Cardiac muscle cell (in vitro differentiated cells and primary cell): Measurements from ENCODE around the gene TSHR. TPM values are rescaled to one million over a fixed set of nuclear protein-coding genes. Genes with fewer than 3 reads are reported as not detected.

Experiments
- DNase-seq, 2 donors: peaks; one replicate each; pipeline versions ENCODE4 v3.0.0 to v3.0.0-alpha.2; 2010 to 2017; ENCODE audit warnings: low read depth in 1 of 2, low spot score in 1 of 2
- H3K27ac ChIP-seq: fragments of 200-600 bp; sonication (generic); 2 replicates; pipeline ENCODE4 v1.5.1; 2016
- H3K27me3 ChIP-seq: fragments of 200-600 bp; sonication (generic); 2 replicates; pipeline ENCODE4 v1.6.0; 2016; ENCODE audit warnings: control low read depth
- H3K36me3 ChIP-seq: fragments of 200-600 bp; sonication (generic); 2 replicates; pipeline ENCODE4 v1.5.1; 2016; ENCODE audit warnings: control low read depth
- H3K4me1 ChIP-seq: fragments of 200-600 bp; sonication (generic); 2 replicates; pipeline ENCODE4 v1.8.1; 2017; ENCODE audit warnings: low read depth, mild to moderate bottlenecking, mixed run types
- H3K4me3 ChIP-seq: fragments of 200-600 bp; sonication (generic); 2 replicates; pipeline ENCODE4 v1.5.1; 2016; ENCODE audit warnings: mild to moderate bottlenecking
- H3K9me3 ChIP-seq: fragments of 200-600 bp; sonication (generic); 2 replicates; pipeline ENCODE4 v1.5.1; 2017; ENCODE audit warnings: low read depth, mild to moderate bottlenecking, control low read depth
- CTCF ChIP-seq: IDR thresholded peaks from 2 replicates; pipeline ENCODE4 v1.5.1; 2012; ENCODE audit warnings: low read depth, mild to moderate bottlenecking, low read length
- polyA plus RNA-seq: library from polyadenylated mRNA; unstranded; fragments of >200 nt; fragmentation: Nextera tagmentation; extraction: Ambion mirVana; gene quantifications from 2 replicates; pipeline ENCODE4 v1.2.1, GENCODE V29; 2016
- total RNA-seq: library from RNA; depleted of rRNA; stranded (reverse); fragments of >200 nt; gene quantifications from 2 replicates; pipeline ENCODE4 v1.2.3, GENCODE V29; 2016

TSHR gene
- total and polyA plus RNA-seq, 2 experiments from 2014 or later = 0.38 to 1.2 TPM

DNA sequence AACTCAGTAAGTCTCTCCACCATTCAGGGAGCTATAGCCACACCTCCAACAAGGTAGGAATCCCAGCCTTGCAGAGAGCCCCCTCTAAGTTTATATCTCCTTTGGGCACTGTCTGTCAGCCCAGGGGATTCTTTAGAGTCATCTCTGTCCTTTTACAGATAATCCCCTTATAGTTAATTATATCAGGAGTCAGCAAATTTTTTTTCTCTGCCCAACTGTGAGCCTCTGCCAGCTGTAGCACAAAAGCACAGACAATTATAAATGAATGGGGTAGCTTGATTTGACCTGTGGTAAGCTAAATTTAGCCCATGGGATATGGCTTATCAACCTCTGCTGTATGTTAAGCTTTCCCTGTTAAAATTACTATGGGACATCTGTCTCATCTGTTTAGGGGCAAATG is 22.1 kb upstream of the TSHR start:
- no peak overlapping the region for H3K4me3 ChIP-seq
- H3K36me3 ChIP-seq = no peaks in the 10 kb centered on the region
- peak overlapping the region; percentile 73 for H3K27ac ChIP-seq
- peaks cover 30% of the 10 kb centered on the region for H3K4me1 ChIP-seq
- TF ChIP-seq CTCF = no peak
- H3K9me3 ChIP-seq = no peaks in the 10 kb centered on the region
- DNase-seq = no peak
- no peaks in the 10 kb centered on the region for H3K27me3 ChIP-seq

DNA sequence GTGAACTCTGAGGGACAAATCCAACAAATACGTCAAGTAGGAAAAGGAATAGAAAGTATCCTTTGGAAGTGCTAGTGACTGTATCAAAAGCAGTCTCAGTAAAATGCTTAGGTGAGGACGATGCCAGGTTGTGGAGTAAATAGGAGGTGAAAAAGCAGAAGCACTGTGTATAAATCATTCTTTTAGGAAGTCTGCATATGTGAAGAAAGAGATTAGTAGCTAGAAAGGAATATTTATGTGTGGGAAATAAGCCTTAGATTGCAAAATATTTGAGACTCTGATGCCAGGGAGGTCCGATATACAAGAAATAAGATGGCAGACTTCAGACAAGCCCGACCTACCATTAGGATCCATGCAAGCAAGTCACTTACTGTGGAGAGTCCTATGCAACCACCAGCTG is 21.7 kb upstream of the TSHR start:
- DNase-seq = no peak
- Histone ChIP-seq H3K27ac (peak overlapping the region; percentile 73), H3K27me3 (no peaks in the 10 kb centered on the region)

DNA sequence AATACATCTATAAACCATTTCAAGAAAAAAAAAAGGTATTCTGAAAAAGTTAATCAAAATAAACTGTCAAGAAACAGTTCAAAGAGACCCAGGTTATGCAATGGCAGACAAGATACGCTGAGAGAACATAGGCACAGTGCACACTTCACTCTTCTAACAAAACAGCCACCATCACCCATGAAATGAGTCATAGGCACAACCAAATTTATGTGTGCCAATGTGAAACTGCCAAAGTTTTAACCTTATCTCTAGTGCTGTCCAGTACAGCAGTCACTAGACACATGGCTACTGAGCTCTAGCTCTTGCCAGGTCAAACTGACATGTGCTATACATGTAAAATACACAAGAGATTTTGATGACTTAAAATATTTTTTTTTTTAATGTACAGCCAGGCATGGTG is 15.3 kb upstream of the TSHR start:
- Histone ChIP-seq H3K4me1 (peaks cover 7% of the 10 kb centered on the region), H3K27me3 (no peaks in the 10 kb centered on the region), H3K27ac (no peak overlapping the region), H3K36me3 (no peaks in the 10 kb centered on the region), H3K4me3 (no peak overlapping the region), H3K9me3 (no peaks in the 10 kb centered on the region)
- no peak for TF ChIP-seq CTCF
- DNase-seq = no peak

More for the DNA sequence above, 21.7 kb upstream of the TSHR start:
- no peaks in the 10 kb centered on the region for H3K36me3 ChIP-seq
- H3K9me3 ChIP-seq = no peaks in the 10 kb centered on the region
- TF ChIP-seq CTCF = no peak
- H3K4me1 ChIP-seq = peaks cover 30% of the 10 kb centered on the region
- H3K4me3 ChIP-seq = no peak overlapping the region

DNA sequence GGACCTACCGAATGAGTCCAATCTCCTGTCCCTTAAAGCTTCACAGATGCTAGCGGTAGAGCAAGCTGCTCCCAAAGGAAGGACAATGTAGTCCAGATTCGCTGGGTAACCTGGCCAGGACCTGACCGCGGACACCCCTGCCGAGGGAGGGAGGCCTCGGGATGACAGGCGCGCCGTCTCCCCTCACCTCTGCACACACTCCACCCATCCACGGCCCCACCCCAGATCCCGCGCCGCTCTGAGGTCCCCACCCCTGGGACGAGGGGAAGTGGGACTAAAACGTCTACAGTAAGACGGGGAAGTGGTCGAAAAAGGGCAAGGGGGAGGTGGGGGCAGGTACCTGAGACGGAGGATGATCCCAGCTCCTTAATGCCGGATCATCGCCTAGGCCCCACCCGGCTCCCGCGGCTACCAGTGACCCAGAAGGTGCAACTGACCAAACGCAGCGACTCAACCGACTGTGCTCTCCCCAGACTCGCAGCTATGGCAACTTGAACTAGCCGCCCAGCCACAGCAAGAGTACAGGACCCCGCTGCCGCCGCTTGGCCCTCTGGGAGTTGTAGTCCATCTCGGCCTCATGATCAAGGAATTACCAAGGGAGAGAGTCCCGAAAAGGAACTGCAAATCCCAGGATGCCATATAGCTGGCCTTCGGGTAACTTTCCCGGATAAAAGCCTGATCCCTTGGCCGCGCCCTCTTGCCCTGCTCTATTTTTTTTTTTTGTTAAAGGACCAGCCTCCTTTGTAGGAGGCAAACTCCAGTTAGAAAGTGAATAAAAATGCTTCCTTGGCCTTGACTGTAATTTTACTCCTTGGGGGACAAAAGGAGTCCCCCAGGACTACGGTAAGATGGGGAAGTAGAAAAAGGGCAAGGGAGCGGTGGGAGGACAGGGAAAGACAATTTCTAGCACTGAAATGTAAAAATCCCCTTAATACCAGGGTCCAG is 13.9 kb upstream of the TSHR start, which contains the start of gene CEP128:
Gene CEP128 (minus strand): TSS at position 498 of the 945 bp plus-strand sequence.
- Histone ChIP-seq H3K4me3 (peak within 1 kb of the TSS; percentile 71), H3K36me3 (no peaks in the 10 kb centered on the region), H3K27ac (peak within 1 kb of the TSS; percentile 20), H3K4me1 (no peaks in the 10 kb centered on the region), H3K9me3 (no peaks in the 10 kb centered on the region), H3K27me3 (no peaks in the 10 kb centered on the region)
- DNase-seq = peak; percentile 98 to 99
- no peak for TF ChIP-seq CTCF

DNA sequence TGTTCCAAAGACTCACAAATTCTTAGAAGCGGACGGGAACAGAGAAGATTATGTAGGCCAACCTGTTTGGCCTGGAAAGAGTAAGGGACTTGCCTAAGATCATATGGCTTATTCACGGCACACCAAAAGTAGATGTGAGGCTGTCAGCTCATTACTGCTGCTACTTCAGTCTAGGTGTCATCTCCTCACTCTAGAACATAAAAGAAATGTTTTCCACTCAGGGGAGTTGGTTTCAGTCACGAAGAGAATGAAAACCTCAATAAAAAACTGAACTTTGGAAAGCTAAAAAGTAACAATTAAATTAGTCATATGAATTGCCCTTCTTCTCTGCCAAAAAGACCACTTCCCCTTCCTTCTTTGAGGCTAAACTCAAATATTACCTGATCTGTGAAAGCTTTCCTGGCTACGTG is 13.2 kb upstream of the TSHR start:
- TF ChIP-seq CTCF = no peak
- peak overlapping the region; percentile 20 for H3K27ac ChIP-seq
- H3K4me3 ChIP-seq = peak overlapping the region; percentile 12
- H3K4me1 ChIP-seq = no peaks in the 10 kb centered on the region
- H3K36me3 ChIP-seq = no peaks in the 10 kb centered on the region
- no peaks in the 10 kb centered on the region for H3K27me3 ChIP-seq
- no peaks in the 10 kb centered on the region for H3K9me3 ChIP-seq
- peak in 1 of 2 donors; percentile 10 for DNase-seq
